ENCODE measurements around the gene AMDHD2.

Gene AMDHD2

DNA sequence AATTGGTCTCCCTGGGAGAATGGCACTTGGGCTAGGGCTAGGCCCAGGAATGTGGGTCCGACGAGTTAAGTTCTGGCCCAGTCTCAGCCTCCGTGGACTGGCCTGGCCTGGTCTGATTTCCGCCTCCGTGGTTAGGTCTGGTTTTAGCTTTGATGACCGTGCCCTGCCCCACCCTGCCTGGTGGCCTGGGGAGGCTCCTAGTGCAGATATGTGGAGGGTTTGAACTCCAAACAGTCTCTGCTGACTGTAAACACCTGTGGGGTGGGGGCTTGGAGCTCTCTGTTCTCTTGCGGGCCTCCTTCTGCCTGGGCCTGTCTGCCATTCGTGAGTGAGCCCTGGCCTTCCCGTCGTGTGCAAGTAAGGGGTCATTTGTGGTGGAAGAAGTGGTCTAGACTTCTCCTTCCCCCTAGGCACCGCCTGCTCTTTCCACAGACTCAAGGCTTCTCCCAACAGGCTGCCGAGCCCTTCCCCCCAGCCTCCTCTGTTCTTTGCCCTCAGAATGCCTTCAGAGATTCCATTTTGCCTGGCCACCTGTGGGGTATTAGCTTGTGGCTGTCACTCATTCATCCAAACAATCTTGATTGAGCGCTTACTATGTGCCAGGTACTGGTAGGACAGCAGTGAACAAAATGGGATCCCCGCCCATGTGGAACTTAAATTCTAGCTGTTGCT is 4.9 kb upstream of the AMDHD2 start:
- TF ChIP-seq TAF1 (IDR thresholded peaks at IDR 0.05; ENCODE audit: low read depth) (no peak), EGR1 (IDR thresholded peaks at IDR 0.05) (no peak), NFIC (IDR thresholded peaks at IDR 0.05) (no peak)

- TF ChIP-seq NFIC (IDR thresholded peaks at IDR 0.05) (no peak), TEAD4 (IDR thresholded peaks at IDR 0.05) (no peak), RAD21 (IDR thresholded peaks at IDR 0.05; ENCODE audit: low read depth) (no peak), YY1 (IDR thresholded peaks at IDR 0.05; ENCODE audit: low read depth) (no peak), EGR1 (IDR thresholded peaks at IDR 0.05) (no peak), MAX (IDR thresholded peaks at IDR 0.05) (no peak), CEBPB (IDR thresholded peaks at IDR 0.05) (no peak), CREB1 (IDR thresholded peaks at IDR 0.05; ENCODE audit: low read depth) (no peak), ZBTB7A (IDR thresholded peaks at IDR 0.05; ENCODE audit: low read depth) (no peak), TCF12 (IDR thresholded peaks at IDR 0.05; ENCODE audit: low read depth) (no peak), FOXM1 (IDR thresholded peaks at IDR 0.05; ENCODE audit: borderline replicate concordance, low read depth) (no peak), REST (IDR thresholded peaks at IDR 0.05; ENCODE audit: low read depth) (no peak), EP300 (IDR thresholded peaks at IDR 0.05; ENCODE audit: borderline replicate concordance) (no peak), TAF1 (IDR thresholded peaks at IDR 0.05; ENCODE audit: low read depth) (no peak)
- TF ChIP-seq, protein P1, sequence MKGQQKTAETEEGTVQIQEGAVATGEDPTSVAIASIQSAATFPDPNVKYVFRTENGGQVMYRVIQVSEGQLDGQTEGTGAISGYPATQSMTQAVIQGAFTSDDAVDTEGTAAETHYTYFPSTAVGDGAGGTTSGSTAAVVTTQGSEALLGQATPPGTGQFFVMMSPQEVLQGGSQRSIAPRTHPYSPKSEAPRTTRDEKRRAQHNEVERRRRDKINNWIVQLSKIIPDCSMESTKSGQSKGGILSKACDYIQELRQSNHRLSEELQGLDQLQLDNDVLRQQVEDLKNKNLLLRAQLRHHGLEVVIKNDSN (IDR thresholded peaks at IDR 0.05) = no peak
These were observed 3.6 kb upstream of the AMDHD2 start for GRCh38 chr16:2516391-2517240.

DNA sequence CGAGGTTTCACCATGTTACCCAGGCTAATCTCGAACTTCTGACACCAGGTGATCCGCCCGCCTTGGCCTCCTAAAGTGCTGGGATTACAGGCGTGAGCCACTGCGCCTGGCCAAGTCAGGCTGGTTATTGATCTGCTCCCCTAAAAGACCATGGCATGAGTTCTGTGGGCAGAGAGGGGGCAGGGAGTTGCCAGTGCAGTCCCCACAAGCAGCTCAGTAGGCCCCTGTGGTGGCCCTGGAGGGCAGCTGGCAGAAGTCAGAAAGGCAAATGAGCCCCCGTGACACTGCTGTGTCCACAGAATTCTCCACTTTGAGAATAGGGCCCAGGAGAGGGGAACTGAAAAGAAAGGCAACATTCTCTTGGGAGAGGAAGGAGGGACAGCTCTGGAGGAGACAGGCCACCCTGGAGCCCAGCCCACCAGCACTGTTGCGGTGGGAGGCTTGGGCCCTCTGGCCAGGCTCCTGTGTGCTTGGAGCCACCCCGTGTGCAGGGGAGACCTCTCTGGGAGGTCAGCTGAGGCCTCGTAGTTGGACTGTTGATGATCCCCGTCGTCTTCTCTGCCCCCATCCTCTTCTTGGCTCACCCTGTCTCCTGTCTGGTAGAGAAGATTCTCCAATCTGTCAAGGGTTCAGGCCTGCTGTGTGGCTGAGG is 2.1 kb upstream of the AMDHD2 start:
- no peak for TF ChIP-seq CREB1 (IDR thresholded peaks at IDR 0.05; ENCODE audit: low read depth)
- no peak for TF ChIP-seq RAD21 (IDR thresholded peaks at IDR 0.05; ENCODE audit: low read depth)
- TF ChIP-seq, protein P1 (IDR thresholded peaks at IDR 0.05) = no peak
- TF ChIP-seq CEBPB (IDR thresholded peaks at IDR 0.05) = no peak
- no peak for TF ChIP-seq FOXM1 (IDR thresholded peaks at IDR 0.05; ENCODE audit: borderline replicate concordance, low read depth)
- TF ChIP-seq EGR1 (IDR thresholded peaks at IDR 0.05) = no peak
- TF ChIP-seq MAX (IDR thresholded peaks at IDR 0.05) = no peak
- no peak for TF ChIP-seq TCF12 (IDR thresholded peaks at IDR 0.05; ENCODE audit: low read depth)
- no peak for TF ChIP-seq NFIC (IDR thresholded peaks at IDR 0.05)
- TF ChIP-seq EP300 (IDR thresholded peaks at IDR 0.05; ENCODE audit: borderline replicate concordance) = no peak
- TF ChIP-seq TEAD4 (IDR thresholded peaks at IDR 0.05) = no peak
- no peak for TF ChIP-seq TAF1 (IDR thresholded peaks at IDR 0.05; ENCODE audit: low read depth)
- no peak for TF ChIP-seq REST (IDR thresholded peaks at IDR 0.05; ENCODE audit: low read depth)
- TF ChIP-seq YY1 (IDR thresholded peaks at IDR 0.05; ENCODE audit: low read depth) = no peak
- no peak for TF ChIP-seq ZBTB7A (IDR thresholded peaks at IDR 0.05; ENCODE audit: low read depth)

DNA sequence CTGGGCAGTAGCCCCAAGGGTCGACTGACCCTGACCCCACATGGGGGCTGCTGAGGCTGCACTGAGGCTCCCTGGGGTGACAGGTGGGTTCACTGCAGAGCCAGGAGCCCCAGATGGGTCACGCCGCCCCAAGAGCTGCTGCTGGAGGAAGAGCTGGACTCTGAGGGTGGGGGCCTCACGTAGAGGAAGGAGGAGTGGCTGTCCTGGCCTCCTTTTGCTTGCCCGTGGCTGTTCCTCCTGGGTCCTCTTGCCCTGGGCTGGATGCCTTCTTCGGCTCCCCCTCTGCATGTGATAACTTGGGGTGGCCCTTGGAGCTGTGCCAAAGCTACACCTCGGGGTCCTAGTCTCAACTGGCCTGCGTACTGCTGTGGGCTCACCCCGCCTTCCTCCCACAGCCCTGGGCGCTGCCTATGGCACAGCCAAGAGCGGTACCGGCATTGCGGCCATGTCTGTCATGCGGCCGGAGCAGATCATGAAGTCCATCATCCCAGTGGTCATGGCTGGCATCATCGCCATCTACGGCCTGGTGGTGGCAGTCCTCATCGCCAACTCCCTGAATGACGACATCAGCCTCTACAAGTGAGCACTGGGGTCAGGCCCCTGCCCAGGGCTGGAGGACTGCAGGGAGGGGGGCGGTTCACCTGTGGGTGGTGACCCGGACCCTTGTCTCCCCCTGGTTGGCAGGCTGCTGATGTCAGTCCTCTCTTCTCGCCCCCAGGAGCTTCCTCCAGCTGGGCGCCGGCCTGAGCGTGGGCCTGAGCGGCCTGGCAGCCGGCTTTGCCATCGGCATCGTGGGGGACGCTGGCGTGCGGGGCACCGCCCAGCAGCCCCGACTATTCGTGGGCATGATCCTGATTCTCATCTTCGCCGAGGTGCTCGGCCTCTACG is 1.1 kb upstream of the AMDHD2 start:
- TF ChIP-seq NFIC (IDR thresholded peaks at IDR 0.05) = no peak
- TF ChIP-seq ZBTB7A (IDR thresholded peaks at IDR 0.05; ENCODE audit: low read depth) = 0 out of 2 replicates have a peak, but pooled peaks have one; percentile 45

DNA sequence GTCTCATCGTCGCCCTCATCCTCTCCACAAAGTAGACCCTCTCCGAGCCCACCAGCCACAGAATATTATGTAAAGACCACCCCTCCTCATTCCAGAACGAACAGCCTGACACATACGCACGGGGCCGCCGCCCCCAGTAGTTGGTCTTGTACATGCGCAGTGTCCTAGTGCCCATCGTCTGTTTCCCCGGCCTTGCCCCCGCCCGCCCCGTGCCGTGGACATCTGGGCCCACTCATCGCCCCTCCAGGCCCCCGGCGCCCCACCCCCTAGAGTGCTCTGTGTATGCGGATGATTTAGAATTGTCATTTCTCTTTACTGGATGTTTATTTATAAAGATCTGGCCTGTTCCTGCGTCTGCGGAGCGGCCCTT is 475 bp upstream of the AMDHD2 start:
- TF ChIP-seq YY1 (IDR thresholded peaks at IDR 0.05; ENCODE audit: low read depth) = no peak
- TF ChIP-seq TAF1 (IDR thresholded peaks at IDR 0.05; ENCODE audit: low read depth) = no peak
- TF ChIP-seq TEAD4 (IDR thresholded peaks at IDR 0.05) = no peak
- no peak for TF ChIP-seq ZBTB7A (IDR thresholded peaks at IDR 0.05; ENCODE audit: low read depth)
- no peak for TF ChIP-seq FOXM1 (IDR thresholded peaks at IDR 0.05; ENCODE audit: borderline replicate concordance, low read depth)
- TF ChIP-seq CREB1 (IDR thresholded peaks at IDR 0.05; ENCODE audit: low read depth) = no peak
- no peak for TF ChIP-seq RAD21 (IDR thresholded peaks at IDR 0.05; ENCODE audit: low read depth)
- TF ChIP-seq EGR1 (IDR thresholded peaks at IDR 0.05) = no peak
